ENCODE results near the gene ABLIM3. TPM values are rescaled to one million over a fixed set of nuclear protein-coding genes. Genes with fewer than 3 reads are reported as not detected.

The ABLIM3 gene
- total RNA-seq, 2 donors from 2014 or later = 0.41 to 0.61 TPM

GRCh38 chr5:149302641-149303040 is 161.3 kb downstream of the ABLIM3 start:
- Mint-ChIP-seq H3K4me3 (no peak overlapping the region), H3K27me3 (peaks cover 11% of the 10 kb centered on the region), H3K4me1 (no peaks in the 10 kb centered on the region), H3K9me3 (no peaks in the 10 kb centered on the region), H3K27ac (no peak overlapping the region), H3K36me3 (ENCODE audit: low read depth) (no peaks in the 10 kb centered on the region)
- ATAC-seq (replicated peaks) = no peak

GRCh38 chr5:149303210-149303609 is 161.9 kb downstream of the ABLIM3 start:
- Mint-ChIP-seq H3K4me3 (no peak overlapping the region), H3K27me3 (peaks cover 11% of the 10 kb centered on the region), H3K27ac (no peak overlapping the region), H3K4me1 (no peaks in the 10 kb centered on the region), H3K9me3 (no peaks in the 10 kb centered on the region), H3K36me3 (ENCODE audit: low read depth) (no peaks in the 10 kb centered on the region)
- no peak for ATAC-seq (replicated peaks)

DNA sequence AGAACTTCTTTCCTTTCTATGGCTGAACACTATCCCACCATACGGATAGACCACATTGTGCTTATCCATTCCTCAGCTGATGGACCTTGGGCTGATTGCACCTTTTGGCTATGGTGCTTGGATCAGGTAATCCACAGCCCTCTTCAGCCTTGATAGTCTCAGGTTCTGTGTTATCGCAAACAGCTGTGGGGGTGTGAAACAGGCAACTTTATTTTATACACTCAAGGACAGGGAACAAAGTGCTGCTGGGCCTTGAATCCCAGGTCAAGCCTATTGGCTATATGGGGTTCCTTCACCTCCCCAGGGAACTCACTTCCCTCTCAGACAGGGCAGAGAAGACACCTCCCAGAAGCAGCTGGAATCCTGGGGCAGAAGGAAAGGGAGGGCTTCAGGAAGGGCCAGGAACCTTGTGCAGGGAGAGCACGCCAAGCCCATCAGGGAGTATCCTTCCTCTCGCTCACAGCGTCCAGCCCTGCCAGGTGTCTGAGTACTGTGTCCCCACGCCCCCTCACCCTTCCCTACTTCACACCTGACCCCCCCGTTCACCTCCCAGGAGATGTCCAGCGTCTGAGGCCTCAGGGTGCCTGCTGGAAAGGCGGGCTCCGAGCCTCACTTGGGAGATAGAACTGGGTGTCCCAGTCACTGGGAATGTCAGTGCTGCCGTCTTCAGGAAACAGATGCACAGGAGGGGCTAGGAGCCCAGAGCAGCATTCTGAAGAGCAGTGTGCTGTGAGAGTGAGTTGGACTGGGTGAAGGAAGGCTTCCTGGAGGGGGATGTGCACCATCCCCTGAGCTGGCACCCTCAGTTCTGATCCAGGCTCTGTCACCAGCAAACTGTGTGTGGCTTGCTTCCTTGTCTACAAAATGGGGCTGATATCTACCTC is 163.1 kb downstream of the ABLIM3 start:
- Mint-ChIP-seq H3K9me3 (no peaks in the 10 kb centered on the region), H3K27me3 (peaks cover 11% of the 10 kb centered on the region), H3K4me1 (no peaks in the 10 kb centered on the region), H3K36me3 (ENCODE audit: low read depth) (no peaks in the 10 kb centered on the region), H3K27ac (no peak overlapping the region), H3K4me3 (no peak overlapping the region)
- ATAC-seq (replicated peaks) = no peak

GRCh38 chr5:149309354-149309753 is 168.1 kb downstream of the ABLIM3 start:
- ATAC-seq (replicated peaks) = no peak
- no peak overlapping the region for H3K4me3 Mint-ChIP-seq
- H3K36me3 Mint-ChIP-seq (ENCODE audit: low read depth) = no peaks in the 10 kb centered on the region
- no peaks in the 10 kb centered on the region for H3K27me3 Mint-ChIP-seq
- H3K27ac Mint-ChIP-seq = no peak overlapping the region
- no peaks in the 10 kb centered on the region for H3K9me3 Mint-ChIP-seq
- H3K4me1 Mint-ChIP-seq = no peaks in the 10 kb centered on the region

Other genes with a start within 250 kb of the ABLIM3 start
- gene SH3TC2, start 78.4 kb upstream of the ABLIM3 start, total RNA-seq = not detected
- gene AFAP1L1, start 130.4 kb downstream of the ABLIM3 start, total RNA-seq = under 1 TPM in 1 of 2 donors, not detected in 1; 0.16 TPM
- gene GRPEL2, start 204.0 kb downstream of the ABLIM3 start, total RNA-seq = 10 to 100 TPM; 27.6 to 28.1 TPM
- 10 to 100 TPM; 11.9 to 19.7 TPM for gene PCYOX1L, start 216.6 kb downstream of the ABLIM3 start, total RNA-seq
- not detected for gene IL17B, start 237.8 kb downstream of the ABLIM3 start, total RNA-seq